ENCODE results near the gene OR4S2. TPM values are rescaled to one million over a fixed set of nuclear protein-coding genes. Genes with fewer than 3 reads are reported as not detected.

Gene OR4S2
- total RNA-seq, 2 experiments from 2014 or later, result not detected

- H3K9me3 Mint-ChIP-seq, result no peaks in the 10 kb centered on the region
- no peaks in the 10 kb centered on the region for H3K4me1 Mint-ChIP-seq (ENCODE audit: low read depth)
- H3K27me3 Mint-ChIP-seq, result no peaks in the 10 kb centered on the region
- no peak overlapping the region for H3K4me3 Mint-ChIP-seq
- ATAC-seq (no peak), DNase-seq (no peak)
- TF ChIP-seq CTCF (IDR thresholded peaks at IDR 0.05), result no peak
- ChIA-PET POLR2A (no interaction called here), CTCF (no interaction called here)
- no peaks in the 10 kb centered on the region for H3K36me3 Mint-ChIP-seq (ENCODE audit: low read depth)
- no peak overlapping the region for H3K27ac Mint-ChIP-seq
- intact Hi-C loops (cut with micrococcal nuclease), result no loop called here
These were observed 7.0 kb downstream of the OR4S2 start for GRCh38 chr11:55655096-55655495.

- CTCF ChIA-PET, result no interaction called here
- no peak for TF ChIP-seq CTCF (IDR thresholded peaks at IDR 0.05)
- intact Hi-C loops (cut with micrococcal nuclease), result no loop called here
- no peak for DNase-seq
- Mint-ChIP-seq H3K9me3 (no peaks in the 10 kb centered on the region), H3K27ac (no peak overlapping the region), H3K4me1 (ENCODE audit: low read depth) (no peaks in the 10 kb centered on the region), H3K27me3 (no peaks in the 10 kb centered on the region), H3K36me3 (ENCODE audit: low read depth) (no peaks in the 10 kb centered on the region), H3K4me3 (no peak overlapping the region)
- POLR2A ChIA-PET, result no interaction called here
- no peak for ATAC-seq
These were observed 10.0 kb downstream of the OR4S2 start for GRCh38 chr11:55658031-55658573.

- TF ChIP-seq CTCF (IDR thresholded peaks at IDR 0.05), result no peak
- Mint-ChIP-seq H3K4me3 (no peak overlapping the region), H3K9me3 (no peaks in the 10 kb centered on the region), H3K4me1 (ENCODE audit: low read depth) (no peaks in the 10 kb centered on the region), H3K36me3 (ENCODE audit: low read depth) (no peaks in the 10 kb centered on the region), H3K27me3 (no peaks in the 10 kb centered on the region), H3K27ac (no peak overlapping the region)
- no peak for ATAC-seq
- DNase-seq, result no peak
- intact Hi-C loops (cut with micrococcal nuclease), result no loop called here
- POLR2A ChIA-PET, result no interaction called here
- CTCF ChIA-PET, result no interaction called here
These were observed 10.5 kb downstream of the OR4S2 start for GRCh38 chr11:55658608-55659007.

- Mint-ChIP-seq H3K4me1 (ENCODE audit: low read depth) (no peaks in the 10 kb centered on the region), H3K9me3 (peaks cover 3% of the 10 kb centered on the region), H3K27ac (no peak within 1 kb of the TSS), H3K36me3 (ENCODE audit: low read depth) (no peaks in the 10 kb centered on the region), H3K27me3 (no peaks in the 10 kb centered on the region), H3K4me3 (no peak within 1 kb of the TSS)
- ChIA-PET CTCF (no interaction called here), POLR2A (no interaction called here)
- DNase-seq (no peak), ATAC-seq (no peak)
- no peak for TF ChIP-seq CTCF (IDR thresholded peaks at IDR 0.05)
- intact Hi-C loops (cut with micrococcal nuclease), result no loop called here
These were observed 13.8 kb downstream of the OR4S2 start, which contains the start of gene OR4C6 for GRCh38 chr11:55661901-55662300. TSS of gene OR4C6 (plus strand) at chr11:55662201. CDS start at chr11:55665167, 2,966 bp downstream.

GRCh38 chr11:55669376-55669775, 21.2 kb downstream of the OR4S2 start:
- ChIA-PET POLR2A (no interaction called here), CTCF (no interaction called here)
- Mint-ChIP-seq H3K27ac (no peak overlapping the region), H3K36me3 (ENCODE audit: low read depth) (no peaks in the 10 kb centered on the region), H3K4me1 (ENCODE audit: low read depth) (no peaks in the 10 kb centered on the region), H3K9me3 (peaks cover 3% of the 10 kb centered on the region), H3K27me3 (no peaks in the 10 kb centered on the region), H3K4me3 (no peak overlapping the region)
- no peak for TF ChIP-seq CTCF (IDR thresholded peaks at IDR 0.05)
- intact Hi-C loops (cut with micrococcal nuclease), result no loop called here
- ATAC-seq (no peak), DNase-seq (no peak)

Data from activated CD8-positive, alpha-beta T cell treated with anti-CD3 and anti-CD28 coated beads for 36 hours (primary cell).